Lung microvascular endothelial cell (primary cell): ENCODE results near the gene KCNC3. TPM values are rescaled to one million over a fixed set of nuclear protein-coding genes. Genes with fewer than 3 reads are reported as not detected.
"Not testable (repeated sequence)": the region's sequence is repeated elsewhere in the genome, so short reads cannot be mapped to it uniquely, and the experiment has no call there.

Source experiments
- DNase-seq, 2 donors: peaks; one replicate each; pipeline versions ENCODE4 v3.0.0 to v3.0.0-alpha.2; 2010; ENCODE audit warnings: low read depth in 2 of 2
- total RNA-seq: library from RNA; depleted of rRNA; stranded (reverse); fragments of >200 nt; gene quantifications from 2 replicates; pipeline ENCODE4 v1.2.1, GENCODE V29; 2014

KCNC3 gene
- total RNA-seq, 1 donor from 2014 or later, result 0.40 TPM

DNA sequence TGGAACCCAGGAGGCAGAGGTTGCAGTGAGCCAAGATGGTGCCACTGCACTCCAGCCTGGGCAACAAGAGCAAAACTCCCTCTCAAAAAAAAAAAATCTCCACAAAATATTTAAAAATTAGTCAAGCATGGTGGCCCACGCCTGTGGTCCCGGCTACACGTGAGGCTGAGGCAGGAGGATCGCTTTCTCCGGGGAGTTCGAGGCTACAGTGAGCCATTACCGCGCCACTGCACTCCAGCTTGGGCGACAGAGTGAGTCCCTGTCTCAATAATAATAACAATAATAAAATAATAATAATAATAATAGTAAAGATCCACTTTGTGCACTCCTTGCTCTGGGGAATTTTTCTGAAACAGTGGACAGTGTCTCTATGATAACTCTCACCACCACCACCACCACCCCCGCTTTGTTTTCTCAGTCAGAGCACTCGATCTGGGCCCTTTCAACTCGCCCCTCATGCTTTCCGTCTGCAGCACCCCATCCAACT is 27.6 kb upstream of the KCNC3 start:
- DNase-seq, result no peak

DNA sequence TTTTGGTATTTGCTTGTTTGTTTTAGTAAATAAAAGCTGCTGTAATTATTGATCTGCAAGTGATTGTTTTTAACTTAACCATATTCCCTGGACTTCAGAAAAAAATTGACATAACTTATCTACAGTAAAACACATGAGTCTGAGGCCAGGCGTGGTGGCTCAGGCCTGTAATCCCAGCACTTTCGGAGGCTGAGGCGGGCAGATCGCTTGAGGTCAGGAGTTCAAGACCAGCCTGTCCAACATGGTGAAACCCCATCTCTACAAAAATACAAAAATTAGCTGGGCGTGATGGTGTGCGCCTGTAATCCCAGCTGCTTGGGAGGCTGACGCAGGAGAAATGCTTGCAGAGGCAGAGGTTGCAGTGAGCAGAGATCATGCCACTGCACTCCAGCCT is 24.3 kb upstream of the KCNC3 start:
- DNase-seq, result not testable (repeated sequence)

DNA sequence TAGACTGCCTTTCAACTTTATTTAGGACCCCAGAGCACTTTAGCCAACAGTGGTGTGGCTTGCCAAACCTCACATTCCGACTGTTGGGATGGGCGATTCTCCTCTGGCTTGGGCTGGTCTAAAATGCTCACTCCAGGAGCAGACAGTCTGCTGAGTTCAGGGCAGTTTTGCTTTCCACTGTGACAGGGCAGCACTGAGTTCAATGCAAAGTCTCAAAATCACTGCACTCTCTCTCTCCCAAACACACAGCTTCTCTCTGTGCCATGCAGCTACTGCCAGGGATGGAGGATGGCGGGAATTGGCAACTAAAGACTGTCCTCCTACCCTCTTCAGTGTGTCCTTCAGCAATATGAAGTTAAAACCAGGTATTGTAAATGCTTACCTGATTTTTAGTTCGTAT is 23.1 kb upstream of the KCNC3 start:
- no peak for DNase-seq

DNA sequence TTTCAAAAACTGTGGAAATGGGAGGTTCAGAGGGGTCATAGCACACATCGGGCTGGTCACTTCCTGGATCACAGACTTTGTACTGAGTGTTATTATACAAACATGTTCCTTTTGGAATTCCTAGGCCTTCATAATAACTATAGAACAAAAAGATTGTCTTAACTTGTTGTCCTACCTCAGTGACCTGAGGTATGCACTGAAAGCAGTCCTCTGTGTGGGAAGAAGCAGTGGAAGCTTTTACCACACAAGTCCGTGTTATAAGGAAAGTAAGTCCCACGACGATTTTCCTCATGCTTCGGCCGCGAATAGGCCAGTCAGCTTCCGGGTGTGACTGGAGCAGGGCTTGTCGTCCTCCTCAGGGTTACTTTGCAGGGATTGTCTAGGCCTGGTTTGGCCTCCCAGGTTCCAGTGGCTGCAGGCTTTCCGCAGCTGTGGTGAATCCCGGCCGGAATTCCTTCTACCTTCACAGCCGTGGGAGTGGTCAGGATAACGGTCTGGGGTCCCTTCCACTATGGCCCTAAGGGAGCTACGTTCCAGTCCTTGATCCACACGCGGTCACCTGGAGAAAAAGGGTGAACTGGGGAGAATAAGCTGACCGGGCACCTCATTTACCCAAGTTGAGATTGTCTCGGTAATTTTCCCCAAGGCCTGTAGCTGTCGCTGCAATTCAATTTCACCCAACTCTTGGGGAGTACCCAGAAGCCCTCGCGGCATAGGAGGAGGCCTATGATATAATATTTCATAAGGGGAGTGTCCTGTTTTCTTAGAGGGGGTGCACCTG is 20.3 kb upstream of the KCNC3 start:
- DNase-seq, result peak; percentile 58 to 61

DNA sequence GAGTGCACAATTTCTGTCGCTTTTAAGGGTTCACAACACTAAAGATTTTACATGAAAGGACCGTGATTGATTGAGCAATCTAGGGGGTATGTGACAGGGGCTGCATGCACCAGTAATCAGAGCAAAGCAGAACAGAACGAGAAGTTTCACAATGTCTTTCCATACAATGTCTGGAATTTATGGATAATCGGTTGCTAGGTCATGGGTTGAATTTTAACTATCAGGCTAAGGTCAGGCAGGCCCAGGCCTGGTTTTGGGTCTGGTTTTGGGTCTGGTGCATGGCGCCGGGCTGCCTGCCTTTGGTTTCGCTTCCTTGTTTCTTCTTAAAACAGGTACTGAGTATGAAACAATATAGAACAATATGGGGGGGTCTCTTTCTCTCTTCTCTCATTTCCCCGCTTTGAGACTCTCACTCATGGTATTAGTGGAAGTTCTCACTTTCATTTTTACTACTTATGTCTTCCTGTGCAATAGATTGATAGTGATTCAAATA is 18.0 kb upstream of the KCNC3 start:
- DNase-seq, result not testable (repeated sequence)

DNA sequence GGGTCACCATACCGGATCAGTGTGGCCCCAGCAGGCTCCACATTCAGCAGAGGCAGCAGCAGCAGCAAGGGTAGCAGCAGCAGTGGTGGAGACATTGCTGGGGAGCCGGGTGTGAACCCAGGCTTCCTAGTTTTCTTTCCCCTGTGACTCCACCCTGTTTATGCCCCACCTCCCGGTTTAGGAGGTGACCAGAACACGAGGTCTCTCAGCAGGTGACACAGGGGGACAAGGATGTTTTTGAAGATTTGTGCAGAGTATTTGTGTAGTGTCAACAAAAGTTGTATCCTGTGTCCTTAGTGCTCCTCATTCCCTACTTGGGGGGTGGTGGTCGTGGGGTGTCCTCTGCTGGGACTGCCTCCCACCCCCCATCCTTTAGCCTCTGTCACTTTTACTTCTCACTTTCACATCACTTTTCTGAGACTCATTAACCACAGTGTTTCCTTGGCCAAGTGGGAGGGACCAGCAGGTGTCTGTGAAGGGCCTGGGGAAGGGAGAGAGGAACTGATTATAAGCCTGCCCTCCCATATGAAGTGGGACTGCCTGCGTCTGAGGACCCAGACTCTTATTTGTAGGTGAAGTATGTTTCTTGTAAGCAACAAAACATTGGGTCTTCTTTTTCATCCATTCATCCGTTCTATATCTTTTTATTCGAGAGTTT is 15.6 kb upstream of the KCNC3 start:
- no peak for DNase-seq

DNA sequence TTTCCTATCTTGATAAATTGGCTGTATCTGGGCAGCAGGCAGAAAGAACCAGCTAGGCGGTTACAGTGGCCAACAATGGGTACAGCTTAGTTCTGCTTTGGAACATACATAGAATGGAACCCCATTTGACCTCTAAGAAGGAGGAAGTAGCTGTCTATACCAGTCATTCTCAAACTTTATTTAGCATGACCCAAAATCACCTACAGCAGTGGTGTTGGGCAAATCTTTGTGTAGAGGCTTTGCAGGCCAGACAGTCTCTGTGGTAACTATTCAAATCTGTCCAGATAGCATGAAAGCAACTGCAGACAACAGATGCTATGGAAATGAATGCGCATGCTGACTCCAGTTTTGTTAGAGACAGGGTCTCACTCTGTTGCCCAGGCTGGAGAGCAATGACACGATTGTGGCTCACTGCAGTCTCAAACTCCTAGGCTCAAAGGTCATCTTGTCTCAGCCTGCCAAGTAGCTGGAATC is 12.0 kb upstream of the KCNC3 start:
- no peak for DNase-seq

DNA sequence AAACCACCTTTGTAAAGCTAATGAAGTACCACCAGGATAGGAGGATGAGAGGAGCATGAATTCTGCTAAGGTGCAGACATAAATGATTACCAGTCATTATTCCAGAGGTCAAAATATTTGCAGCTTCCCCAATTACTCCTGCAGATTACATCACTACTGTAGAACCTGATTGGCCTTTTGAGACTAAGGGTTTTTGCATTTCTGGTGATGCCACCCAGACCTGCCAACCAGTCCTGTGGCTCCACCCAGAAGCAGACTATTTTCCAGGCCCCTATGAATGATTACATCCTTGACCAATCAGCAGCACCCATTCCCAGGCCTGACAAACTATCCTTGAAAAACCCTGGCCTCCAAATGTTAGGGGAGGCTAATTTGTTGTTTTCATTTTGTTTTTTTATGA is 11.2 kb upstream of the KCNC3 start:
- DNase-seq, result no peak

DNA sequence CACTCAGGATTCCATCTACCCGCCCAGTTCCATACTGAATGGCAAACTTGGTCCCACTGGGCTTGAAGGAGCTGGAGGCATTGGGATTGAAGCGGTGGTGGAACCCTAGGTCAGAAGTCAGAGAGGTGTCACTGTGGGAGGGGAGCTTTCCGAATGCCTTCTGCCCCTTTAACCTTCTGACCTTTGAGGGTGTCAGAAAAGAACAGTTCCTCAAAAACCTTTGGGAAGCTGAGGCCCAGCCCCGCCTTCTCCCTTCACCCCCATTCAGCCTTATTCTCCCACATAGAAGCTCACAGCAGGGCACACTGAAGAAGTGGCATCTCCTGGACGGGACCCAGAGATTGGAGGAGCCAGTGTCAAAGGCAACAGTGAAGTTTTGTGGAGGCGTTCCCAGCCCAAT is 7.9 kb upstream of the KCNC3 start:
- not testable (repeated sequence) for DNase-seq

DNA sequence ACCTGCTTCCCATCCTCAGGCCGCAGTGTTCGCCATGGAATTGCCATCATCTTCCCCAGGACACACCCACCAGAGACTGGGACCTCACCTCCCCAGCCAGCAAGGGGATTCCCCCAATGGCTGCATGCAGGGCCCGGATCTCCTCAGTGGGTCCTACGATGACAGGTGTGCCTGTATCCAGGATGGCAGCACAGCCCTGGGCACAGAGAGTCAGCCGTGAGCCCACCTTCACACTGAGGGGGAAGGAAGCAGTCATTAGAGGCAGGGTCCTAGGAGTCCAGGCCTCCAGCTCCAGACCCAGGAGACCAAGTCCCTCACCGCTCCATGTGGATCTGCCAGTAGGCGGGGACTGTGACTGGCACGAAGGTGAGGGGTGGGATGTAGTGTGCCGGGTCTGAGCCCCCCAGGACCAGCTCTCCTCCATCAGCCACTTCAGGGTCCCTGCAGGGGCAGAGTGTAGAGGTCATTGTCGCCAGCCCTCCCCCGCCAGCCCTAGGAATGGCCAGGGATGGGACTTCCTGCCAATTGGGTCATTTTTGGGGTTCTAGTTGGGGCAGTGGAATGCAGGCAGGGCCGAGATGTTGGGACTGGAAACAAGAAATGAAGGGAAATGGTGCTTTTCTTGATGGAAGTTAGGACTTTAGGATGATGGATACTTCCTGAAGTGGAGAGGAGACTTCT is 5.7 kb upstream of the KCNC3 start:
- no peak for DNase-seq

DNA sequence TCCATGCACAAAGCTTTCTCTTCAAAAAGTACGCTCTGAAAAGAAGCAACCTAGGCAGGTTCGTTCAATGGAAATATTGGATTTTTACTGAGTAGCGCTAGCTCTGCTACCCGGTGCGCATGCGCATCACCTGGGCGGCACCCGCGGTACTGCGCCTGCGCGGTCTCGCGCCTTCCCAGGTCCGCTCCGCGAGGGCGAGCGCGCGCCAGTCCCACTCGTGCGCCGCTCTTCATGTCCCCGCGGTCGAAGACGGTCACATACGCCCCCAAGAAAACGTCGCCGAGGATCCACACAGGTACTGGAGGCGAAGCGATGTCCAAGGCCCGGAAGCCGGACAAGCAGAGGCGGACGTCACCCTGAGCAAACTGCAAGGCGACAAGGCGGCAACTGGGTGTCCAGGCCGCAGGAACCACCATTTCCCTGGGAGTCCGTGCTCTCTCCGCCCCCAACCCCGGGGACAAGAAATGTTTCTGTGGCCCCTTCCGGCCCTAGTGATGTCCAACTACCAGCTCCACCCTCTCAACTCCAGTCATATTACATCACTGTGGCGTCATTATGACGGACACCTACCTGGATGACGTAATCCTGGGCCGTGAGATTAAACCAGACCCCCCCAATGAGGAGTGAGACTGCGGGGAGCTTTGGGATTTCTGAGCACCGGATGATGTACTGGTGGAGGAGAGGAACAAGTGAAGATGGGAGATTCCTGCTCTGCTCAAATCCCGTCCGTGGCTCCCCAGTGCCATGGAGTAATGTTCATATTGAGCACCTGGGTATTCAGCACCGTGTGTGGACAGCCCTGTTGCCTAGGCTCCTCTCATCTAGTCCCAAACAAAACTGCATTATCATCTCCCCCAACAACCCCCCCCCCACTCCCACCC is 4.8 kb upstream of the KCNC3 start:
- DNase-seq, result no peak

DNA sequence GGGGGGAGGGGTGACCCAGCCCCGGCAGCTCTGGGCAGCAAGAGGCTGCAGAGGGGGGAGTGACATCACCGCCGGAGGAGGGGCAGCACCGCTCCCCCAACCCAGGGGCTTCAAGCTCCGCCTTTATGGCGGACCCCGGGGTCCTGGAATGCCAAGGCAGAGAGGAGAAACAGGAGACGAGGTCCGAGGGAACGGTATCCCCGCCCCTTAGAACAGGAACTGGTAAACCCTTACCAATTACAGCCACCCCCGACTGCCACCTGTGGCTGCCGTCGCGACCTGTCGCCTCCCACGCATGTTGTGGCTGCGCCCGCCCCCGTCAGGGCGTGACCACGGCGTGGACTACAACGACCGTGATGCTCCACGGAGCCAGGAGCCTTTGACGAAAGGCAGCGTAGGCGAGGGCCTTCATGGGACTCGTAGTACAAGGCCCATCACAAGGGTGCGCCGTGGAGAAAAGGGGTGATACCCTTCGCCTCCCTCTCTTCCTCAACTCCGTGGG is 4.1 kb upstream of the KCNC3 start:
- DNase-seq, result peak; percentile 93 to 95

DNA sequence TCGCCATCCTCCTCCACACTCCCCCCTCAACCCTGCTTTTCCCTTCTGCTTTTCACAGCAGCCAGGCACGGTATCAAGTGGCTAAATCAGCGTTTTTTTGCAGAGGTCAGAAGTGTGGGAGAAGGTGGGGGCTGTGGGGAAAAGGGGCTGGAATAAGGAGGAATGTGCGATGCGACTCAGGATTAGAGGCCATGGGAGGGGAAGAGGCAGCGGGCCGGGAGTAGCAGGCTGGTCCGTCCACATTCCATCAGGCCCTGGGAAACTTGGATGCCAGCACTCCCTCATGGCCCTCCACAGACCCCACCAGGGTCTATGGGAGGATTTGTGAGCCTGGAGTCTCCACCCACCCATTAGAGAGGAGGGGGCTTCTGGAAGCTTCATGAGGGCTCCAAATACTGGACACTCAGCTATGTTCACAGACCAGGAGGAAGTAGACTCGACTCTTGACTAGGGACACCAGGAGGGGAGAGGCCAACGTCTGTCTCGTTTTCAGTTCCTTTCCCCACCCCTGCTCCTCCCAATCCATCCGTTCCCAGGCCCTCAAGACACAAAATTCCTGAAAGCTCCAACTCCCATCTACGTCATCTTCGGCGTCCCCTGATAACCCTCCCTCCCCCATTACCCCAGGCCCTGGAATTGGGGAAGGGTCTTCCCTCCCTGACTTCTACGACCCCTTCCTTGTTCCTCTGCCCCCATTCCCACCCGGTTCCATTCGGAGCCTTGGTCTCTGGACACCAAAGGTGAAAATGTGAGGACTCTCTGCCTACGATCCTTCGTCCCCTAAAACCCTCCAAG is 3.3 kb upstream of the KCNC3 start:
- DNase-seq, result no peak

DNA sequence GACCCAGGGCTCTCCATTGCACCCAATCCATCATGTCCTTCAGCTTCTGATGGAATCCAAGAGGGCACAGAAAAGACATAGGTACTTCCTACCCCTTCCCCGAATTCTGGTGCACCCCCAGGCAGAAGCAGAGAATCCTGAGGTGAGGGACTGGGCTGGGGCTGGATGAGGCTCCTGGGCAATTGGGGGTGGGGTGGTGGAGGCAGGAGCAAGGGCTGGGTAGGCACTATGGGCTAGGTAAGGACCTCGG is 2.7 kb upstream of the KCNC3 start:
- no peak for DNase-seq

DNA sequence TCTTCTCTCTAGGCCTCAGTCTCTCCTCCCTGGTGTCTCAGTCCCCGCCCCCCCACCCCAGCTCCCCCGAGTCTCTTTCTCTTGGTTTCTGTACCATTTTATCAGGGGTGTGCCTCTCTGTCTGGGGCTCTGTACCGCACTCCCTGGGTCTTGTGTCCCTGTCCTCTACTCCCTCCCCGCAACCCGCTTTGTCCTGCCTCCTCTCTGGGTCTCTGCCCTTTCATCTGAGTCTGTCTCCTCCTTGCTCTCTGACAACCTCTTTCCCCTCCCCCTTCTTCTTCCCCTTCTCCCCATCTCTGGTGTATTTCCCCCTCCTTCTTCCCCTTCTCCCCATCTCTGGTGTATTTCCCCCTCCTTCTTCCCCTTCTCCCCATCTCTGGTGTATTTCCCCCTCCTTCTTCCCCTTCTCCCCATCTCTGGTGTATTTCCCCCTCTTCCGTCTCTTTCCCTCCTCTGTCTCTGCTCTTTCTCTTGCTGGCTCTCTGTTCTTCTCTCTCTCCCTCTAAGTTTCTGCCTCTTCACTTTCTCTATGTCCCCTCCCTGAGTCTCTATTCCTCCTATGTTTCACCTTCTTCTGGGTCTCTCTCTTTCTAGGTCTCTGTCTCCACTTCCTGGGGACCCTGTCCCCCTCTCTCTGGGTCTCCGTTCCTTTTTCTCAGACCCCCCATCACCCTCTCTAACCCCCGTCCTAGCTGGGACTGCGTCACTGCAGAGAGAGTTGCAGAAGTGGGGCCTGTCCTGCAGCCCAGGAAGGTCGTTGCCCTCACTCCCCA is 2.2 kb upstream of the KCNC3 start:
- DNase-seq, result no peak

DNA sequence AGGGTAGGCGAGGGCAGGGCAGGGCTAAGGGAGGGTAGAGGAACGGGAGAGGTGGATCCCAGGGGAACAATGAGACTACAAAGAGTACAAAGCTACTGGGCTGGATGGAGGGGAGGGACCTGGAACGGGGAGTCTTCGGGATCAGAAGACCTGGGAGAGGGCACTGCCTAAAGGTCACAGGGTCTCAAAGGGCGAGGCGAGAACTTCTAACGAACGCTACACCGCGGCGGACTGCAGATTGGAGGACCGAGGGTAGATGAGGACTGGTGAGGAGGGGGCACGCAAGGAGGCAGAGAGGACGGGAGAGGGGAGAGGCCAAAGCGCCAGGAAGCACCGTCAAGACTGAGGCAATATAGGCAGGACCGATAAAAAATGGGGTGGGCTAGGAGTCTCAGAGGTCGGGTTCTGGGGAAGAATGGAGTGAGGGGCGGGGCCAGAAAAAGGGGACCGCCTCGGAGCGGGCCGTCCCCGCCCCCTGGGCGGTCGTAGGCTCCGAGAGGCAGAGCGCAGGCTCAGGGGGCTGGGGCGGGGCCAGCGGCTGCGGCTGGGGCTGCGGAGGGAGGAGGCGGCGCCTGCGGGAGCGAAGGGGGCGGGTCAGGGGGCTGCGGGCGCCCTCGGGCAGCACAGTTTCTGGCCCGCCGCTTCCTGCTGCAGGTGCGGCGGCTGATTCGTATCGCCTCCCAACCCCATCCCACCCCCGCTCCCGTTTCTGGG is 1.3 kb upstream of the KCNC3 start:
- DNase-seq, result peak; percentile 77 to 81

DNA sequence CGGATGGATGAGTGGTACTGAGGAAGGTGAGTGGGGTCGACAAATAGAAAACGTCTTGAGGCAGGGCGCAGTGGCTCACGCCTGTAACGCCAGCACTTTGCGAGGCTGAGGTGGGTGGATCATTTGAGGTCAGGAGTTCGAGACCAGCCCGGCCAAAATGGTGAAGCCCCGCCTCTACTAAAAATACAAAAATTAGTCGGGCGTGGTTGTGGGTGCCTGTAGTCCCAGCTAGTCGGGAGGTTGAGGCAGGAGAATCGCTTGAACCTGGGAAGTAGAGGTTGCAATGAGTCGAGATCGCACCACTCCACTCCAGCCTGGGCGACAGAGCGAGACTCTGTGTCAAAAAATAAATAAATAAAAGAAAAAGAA is 733 bp upstream of the KCNC3 start:
- DNase-seq, result not testable (repeated sequence)

DNA sequence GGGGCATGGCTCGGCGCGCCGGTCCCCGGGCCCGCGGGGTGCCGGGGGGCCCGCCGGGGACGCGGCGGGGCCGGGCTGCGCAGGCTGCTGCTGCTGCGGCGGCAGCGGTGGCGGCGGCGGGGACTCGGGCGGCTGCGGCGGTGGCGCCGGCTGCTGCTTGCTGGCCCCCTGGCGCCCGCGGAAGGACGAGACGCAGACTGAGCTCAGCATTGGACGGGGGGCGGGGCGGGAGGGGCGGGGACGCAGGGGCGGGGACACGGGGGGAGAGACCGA is 368 bp downstream of the KCNC3 start:
- no peak for DNase-seq

DNA sequence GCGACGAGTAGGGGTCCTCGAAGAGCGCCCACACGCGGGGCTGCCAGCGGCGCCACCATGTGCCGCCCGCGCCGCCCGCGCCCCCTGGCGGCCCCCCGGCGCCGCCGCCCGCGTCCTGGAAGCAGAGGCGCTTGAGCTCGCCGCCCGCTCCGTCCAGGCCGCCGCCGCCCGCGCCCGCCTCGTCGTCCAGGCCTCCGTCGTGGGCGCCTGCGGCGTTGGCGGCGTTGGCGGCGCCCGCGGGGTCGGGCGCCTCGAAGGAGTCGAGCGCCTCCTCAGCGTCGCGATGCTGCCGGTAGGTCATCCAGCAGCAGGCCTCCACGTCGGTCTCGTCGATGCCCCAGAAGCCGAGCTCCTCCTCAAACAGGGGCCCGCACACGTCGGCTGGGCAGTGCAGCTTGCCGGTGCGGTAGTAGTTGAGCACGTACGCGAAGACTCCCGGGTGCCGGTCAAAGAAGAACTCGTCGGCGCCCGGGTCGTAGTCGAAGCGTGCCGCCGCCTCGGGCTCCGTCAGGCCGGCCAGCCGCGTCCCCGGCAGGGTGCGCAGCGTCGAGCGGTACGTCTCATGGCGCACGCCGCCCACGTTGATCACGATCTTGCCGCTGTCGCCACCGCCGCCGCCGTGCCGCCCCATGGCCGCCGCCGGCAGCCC is 829 bp downstream of the KCNC3 start:
- DNase-seq, result peak; percentile 28 to 33
